ENCODE data around the gene ADM2.

DNA sequence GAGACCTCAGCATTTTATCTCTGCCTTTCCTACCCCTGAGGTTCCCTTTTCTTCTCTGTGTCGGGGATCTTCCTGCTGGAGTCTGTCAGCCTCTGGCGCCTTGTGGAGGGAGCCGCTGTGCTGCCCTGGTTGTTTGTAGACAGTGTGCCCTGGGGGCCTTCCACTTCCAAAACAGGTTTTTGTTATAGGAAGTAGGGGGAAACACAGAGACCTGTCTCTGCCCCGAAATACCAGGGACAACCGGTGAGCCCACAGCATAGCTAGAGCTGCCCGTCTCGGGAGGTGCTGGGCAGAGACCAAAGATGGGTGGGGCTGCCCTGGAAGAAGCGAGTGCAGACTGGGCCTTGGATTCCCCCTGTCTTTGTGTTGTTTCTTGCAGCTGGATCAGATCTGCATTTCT, 34.7 kb downstream of the ADM2 start:
- TF ChIP-seq, protein P1, sequence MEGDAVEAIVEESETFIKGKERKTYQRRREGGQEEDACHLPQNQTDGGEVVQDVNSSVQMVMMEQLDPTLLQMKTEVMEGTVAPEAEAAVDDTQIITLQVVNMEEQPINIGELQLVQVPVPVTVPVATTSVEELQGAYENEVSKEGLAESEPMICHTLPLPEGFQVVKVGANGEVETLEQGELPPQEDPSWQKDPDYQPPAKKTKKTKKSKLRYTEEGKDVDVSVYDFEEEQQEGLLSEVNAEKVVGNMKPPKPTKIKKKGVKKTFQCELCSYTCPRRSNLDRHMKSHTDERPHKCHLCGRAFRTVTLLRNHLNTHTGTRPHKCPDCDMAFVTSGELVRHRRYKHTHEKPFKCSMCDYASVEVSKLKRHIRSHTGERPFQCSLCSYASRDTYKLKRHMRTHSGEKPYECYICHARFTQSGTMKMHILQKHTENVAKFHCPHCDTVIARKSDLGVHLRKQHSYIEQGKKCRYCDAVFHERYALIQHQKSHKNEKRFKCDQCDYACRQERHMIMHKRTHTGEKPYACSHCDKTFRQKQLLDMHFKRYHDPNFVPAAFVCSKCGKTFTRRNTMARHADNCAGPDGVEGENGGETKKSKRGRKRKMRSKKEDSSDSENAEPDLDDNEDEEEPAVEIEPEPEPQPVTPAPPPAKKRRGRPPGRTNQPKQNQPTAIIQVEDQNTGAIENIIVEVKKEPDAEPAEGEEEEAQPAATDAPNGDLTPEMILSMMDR (conservative IDR thresholded peaks at IDR 0.05 in 1 of 2, IDR thresholded peaks at IDR 0.05 in 1 of 2; ENCODE audit: low read depth in 1 of 2, low read length in 2 of 2): no peak
- TF ChIP-seq EZH2 (IDR thresholded peaks at IDR 0.05; ENCODE audit: low read length, missing control alignments): no peak

Measured in fibroblast of lung (primary cell).